HepG2 (cell line): ENCODE results near the gene PIM3. TPM values are rescaled to one million over a fixed set of nuclear protein-coding genes. Genes with fewer than 3 reads are reported as not detected.

Source experiments
- AGO1 ChIP-seq: fragments of 200-400 bp; formaldehyde crosslinking; IDR thresholded peaks from 2 replicates; pipeline ENCODE4 v1.6.1; 2017; ENCODE audit warnings: mild to moderate bottlenecking, low read depth, low read length, moderate library complexity; ENCODE audit not compliant: poor library complexity, severe bottlenecking
- CREB1 ChIP-seq, 2 experiments: fragments of 450-650 bp in 1 of 2; IDR thresholded peaks; 2 replicates each; pipeline ENCODE4 v1.6.1; 2016 to 2017; ENCODE audit warnings: control low read depth in 1 of 2, mild to moderate bottlenecking in 1 of 2, missing compliant biosample characterization in 1 of 2, missing genetic modification characterization in 1 of 2
- NFYB ChIP-seq: sonication (generic); formaldehyde crosslinking; IDR thresholded peaks from 2 replicates; pipeline ENCODE4 v1.4.0; 2020; ENCODE audit warnings: missing genetic modification reagents
- SCMH1 ChIP-seq: sonication (generic); formaldehyde crosslinking; IDR thresholded peaks from 2 replicates; pipeline ENCODE4 v1.9.0; 2021; ENCODE audit warnings: missing genetic modification reagents, mild to moderate bottlenecking, borderline replicate concordance
- SMYD3 ChIP-seq: sonication (generic); formaldehyde crosslinking; IDR thresholded peaks from 2 replicates; pipeline ENCODE4 v1.8.1; 2023; ENCODE audit warnings: mild to moderate bottlenecking, missing genetic modification reagents
- ZMYM2 ChIP-seq: sonication (generic); formaldehyde crosslinking; IDR thresholded peaks from 2 replicates; pipeline ENCODE4 v1.8.0; 2022; ENCODE audit warnings: mild to moderate bottlenecking, missing genetic modification reagents
- ZNF142 ChIP-seq: sonication (generic); formaldehyde crosslinking; IDR thresholded peaks from 2 replicates; pipeline ENCODE4 v1.4.0; 2020; ENCODE audit warnings: missing genetic modification reagents
- ZNF616 ChIP-seq: sonication (generic); formaldehyde crosslinking; IDR thresholded peaks from 2 replicates; pipeline ENCODE4 v1.5.0; 2020; ENCODE audit warnings: low read depth, mild to moderate bottlenecking, missing genetic modification reagents
- ZNF777 ChIP-seq: sonication (generic); formaldehyde crosslinking; IDR thresholded peaks from 2 replicates; pipeline ENCODE4 v1.4.0; 2020; ENCODE audit warnings: missing genetic modification reagents
- polyA plus RNA-seq, 8 experiments: library from polyadenylated mRNA; depleted of rRNA in 3 of 8; stranded (reverse) in 7 of 8; unstranded in 1 of 8; fragments of >200 nt; fragmentation: Illumina TruSeq in 4 of 8; extraction: Trizol in 4 of 8; gene quantifications; 2 replicates each; pipeline versions ENCODE4 v1.2.1 to v1.2.3, GENCODE V29; 2011 to 2016; ENCODE audit warnings: low read depth in 4 of 8, missing spikeins in 1 of 8, mixed read lengths in 1 of 8; ENCODE audit not compliant: insufficient read depth in 1 of 8
- total RNA-seq, 5 experiments: library from RNA; depleted of rRNA; stranded (reverse); fragments of >200 nt; fragmentation: Illumina TruSeq; extraction: Trizol; gene quantifications; 2 replicates each; pipeline ENCODE4 v1.2.3, GENCODE V29; 2016; ENCODE audit warnings: low read depth in 1 of 5
- TF ChIP-seq, protein P1 (sequence below): sonication (generic); formaldehyde crosslinking; IDR thresholded peaks from 2 replicates; pipeline ENCODE4 v1.4.0; 2020; ENCODE audit warnings: missing genetic modification reagents
- TF ChIP-seq, protein P2 (sequence below): sonication (generic); formaldehyde crosslinking; IDR thresholded peaks from 2 replicates; pipeline ENCODE4 v1.8.1; 2023; ENCODE audit warnings: mild to moderate bottlenecking, inconsistent platforms, moderate library complexity, missing genetic modification reagents, borderline replicate concordance
- TF ChIP-seq, protein P3 (sequence below): sonication (generic); formaldehyde crosslinking; IDR thresholded peaks from 2 replicates; pipeline ENCODE4 v1.5.0; 2020; ENCODE audit warnings: mild to moderate bottlenecking, missing genetic modification reagents, borderline replicate concordance
- TF ChIP-seq, protein P4 (sequence below): sonication (generic); formaldehyde crosslinking; IDR thresholded peaks from 2 replicates; pipeline ENCODE4 v1.4.0; 2020; ENCODE audit warnings: missing genetic modification reagents

PIM3 gene
- total and polyA plus RNA-seq, 2 of the 13 experiments (the other 11 are each of a cell fraction or from before 2014, with no cell fraction given) = 21.6 to 31.2 TPM

DNA sequence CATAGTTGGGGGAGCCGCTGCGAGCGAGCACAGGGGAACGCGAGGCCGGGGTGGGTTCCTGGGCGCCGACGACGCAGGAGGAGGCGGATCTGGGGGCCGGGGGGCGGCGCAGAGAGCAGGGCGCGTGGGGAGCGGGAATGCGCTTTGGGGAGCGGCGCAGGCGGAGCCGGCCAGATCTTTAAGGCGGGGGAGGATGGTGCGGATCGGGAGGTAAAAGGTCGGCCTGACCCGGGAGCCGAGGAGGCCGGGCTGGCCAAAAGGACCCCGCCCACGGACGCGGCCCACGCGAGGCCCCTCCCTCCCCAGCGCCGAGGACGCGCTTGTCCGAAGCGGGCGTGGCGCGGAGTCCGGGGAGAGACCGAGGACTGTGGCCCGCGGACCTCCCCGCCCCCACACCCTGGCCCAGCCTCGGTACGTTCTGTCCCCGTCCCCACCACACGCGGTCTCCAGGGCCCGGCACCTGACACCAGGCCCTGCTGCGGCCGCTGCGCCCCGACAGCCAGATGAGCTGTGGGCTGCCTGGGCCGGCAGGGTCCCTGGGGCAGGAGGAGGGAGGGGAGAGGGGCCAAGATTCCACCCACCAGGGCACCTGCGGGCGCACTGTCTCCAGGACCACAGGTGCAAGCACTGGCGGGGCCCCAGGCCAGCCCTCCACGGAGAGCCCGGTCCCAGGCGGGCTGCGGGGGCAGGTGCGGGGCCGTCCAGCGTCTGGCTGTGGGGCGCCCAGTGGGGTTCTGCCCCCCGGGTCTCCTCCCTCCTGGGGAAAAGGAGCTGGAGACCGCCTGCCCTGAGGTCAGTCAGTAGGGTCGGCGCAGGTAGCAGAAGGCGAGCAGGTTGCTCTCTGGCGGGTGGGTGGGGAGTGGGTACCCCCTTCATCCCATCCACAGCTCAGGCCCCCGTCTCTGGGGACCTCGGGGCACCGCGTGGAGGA lies 10.9 kb downstream of the PIM3 start (continued):
- no peak for TF ChIP-seq ZNF142 (CRISPR knock-in tag)
- no peak for TF ChIP-seq CREB1 (IDR thresholded peaks at IDR 0.05)
- TF ChIP-seq CREB1 (CRISPR knock-in tag; IDR thresholded peaks at IDR 0.05) = no peak
- TF ChIP-seq, protein P1, sequence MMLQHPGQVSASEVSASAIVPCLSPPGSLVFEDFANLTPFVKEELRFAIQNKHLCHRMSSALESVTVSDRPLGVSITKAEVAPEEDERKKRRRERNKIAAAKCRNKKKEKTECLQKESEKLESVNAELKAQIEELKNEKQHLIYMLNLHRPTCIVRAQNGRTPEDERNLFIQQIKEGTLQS (CRISPR knock-in tag) = no peak
- no peak for TF ChIP-seq ZNF616 (CRISPR knock-in tag)
- TF ChIP-seq, protein P2, sequence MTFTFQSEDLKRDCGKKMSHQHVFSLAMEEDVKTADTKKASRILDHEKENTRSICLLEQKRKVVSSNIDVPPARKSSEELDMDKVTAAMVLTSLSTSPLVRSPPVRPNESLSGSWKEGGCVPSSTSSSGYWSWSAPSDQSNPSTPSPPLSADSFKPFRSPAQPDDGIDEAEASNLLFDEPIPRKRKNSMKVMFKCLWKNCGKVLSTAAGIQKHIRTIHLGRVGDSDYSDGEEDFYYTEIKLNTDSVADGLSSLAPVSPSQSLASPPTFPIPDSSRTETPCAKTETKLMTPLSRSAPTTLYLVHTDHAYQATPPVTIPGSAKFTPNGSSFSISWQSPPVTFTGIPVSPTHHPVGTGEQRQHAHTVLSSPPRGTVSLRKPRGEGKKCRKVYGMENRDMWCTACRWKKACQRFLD (CRISPR knock-in tag) = no peak
- TF ChIP-seq, protein P3, sequence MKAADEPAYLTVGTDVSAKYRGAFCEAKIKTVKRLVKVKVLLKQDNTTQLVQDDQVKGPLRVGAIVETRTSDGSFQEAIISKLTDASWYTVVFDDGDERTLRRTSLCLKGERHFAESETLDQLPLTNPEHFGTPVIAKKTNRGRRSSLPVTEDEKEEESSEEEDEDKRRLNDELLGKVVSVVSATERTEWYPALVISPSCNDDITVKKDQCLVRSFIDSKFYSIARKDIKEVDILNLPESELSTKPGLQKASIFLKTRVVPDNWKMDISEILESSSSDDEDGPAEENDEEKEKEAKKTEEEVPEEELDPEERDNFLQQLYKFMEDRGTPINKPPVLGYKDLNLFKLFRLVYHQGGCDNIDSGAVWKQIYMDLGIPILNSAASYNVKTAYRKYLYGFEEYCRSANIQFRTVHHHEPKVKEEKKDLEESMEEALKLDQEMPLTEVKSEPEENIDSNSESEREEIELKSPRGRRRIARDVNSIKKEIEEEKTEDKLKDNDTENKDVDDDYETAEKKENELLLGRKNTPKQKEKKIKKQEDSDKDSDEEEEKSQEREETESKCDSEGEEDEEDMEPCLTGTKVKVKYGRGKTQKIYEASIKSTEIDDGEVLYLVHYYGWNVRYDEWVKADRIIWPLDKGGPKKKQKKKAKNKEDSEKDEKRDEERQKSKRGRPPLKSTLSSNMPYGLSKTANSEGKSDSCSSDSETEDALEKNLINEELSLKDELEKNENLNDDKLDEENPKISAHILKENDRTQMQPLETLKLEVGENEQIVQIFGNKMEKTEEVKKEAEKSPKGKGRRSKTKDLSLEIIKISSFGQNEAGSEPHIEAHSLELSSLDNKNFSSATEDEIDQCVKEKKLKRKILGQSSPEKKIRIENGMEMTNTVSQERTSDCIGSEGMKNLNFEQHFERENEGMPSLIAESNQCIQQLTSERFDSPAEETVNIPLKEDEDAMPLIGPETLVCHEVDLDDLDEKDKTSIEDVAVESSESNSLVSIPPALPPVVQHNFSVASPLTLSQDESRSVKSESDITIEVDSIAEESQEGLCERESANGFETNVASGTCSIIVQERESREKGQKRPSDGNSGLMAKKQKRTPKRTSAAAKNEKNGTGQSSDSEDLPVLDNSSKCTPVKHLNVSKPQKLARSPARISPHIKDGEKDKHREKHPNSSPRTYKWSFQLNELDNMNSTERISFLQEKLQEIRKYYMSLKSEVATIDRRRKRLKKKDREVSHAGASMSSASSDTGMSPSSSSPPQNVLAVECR = no peak
- TF ChIP-seq AGO1 = peak; percentile 63
- no peak for TF ChIP-seq NFYB (CRISPR knock-in tag)
- TF ChIP-seq ZNF777 = peak; percentile 74; the same call in 1 of the 2 replicates
- no peak for TF ChIP-seq SCMH1 (CRISPR knock-in tag)
- TF ChIP-seq, protein P4, sequence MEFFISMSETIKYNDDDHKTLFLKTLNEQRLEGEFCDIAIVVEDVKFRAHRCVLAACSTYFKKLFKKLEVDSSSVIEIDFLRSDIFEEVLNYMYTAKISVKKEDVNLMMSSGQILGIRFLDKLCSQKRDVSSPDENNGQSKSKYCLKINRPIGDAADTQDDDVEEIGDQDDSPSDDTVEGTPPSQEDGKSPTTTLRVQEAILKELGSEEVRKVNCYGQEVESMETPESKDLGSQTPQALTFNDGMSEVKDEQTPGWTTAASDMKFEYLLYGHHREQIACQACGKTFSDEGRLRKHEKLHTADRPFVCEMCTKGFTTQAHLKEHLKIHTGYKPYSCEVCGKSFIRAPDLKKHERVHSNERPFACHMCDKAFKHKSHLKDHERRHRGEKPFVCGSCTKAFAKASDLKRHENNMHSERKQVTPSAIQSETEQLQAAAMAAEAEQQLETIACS (CRISPR knock-in tag) = peak; percentile 59; the same call in 1 of the 2 replicates
- TF ChIP-seq ZMYM2 (CRISPR knock-in tag) = no peak
- TF ChIP-seq SMYD3 (CRISPR knock-in tag) = no peak
